ENCODE data around the gene SPINK4. TPM values are rescaled to one million over a fixed set of nuclear protein-coding genes. Genes with fewer than 3 reads are reported as not detected.

The SPINK4 gene
- total RNA-seq, 1 experiment from 2014 or later = not detected

DNA sequence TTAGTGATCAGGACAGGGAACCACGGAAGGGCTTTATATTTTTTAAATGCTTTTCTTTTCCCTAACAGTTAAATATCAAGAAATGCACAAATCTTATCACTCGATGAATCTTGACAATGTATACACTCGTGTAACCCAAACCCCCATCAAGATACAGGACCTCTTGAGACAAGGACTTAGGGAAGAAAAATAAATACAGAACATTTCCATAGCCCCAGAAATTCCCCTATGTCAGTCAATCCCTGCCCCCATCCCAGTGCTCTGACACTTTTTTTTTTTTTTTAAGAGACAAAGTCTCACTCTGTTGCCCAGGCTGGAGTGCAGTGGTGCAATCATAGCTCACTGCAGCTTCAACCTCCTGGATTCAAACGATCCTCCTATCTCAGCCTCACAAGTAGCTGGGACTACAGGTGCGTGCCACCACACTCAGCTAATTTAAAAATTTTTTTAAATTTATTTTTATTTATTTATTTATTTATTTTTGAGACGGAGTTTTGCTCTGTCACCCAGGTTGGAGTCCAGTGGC, 2.7 kb downstream of the SPINK4 start:
- H2BK15ac ChIP-seq (ENCODE audit: low read depth, low read length) = no peak overlapping the region
- no peak overlapping the region for H4K8ac ChIP-seq (replicated peaks; ENCODE audit: insufficient read length, low read depth, low read length)
- H3K9ac ChIP-seq (ENCODE audit: extremely low read depth, insufficient read length, low read length) = no peak overlapping the region
- no peaks in the 10 kb centered on the region for H3K79me1 ChIP-seq (ENCODE audit: insufficient read depth, low read depth, low read length, poor library complexity, severe bottlenecking)
- Mint-ChIP-seq H3K4me3 (no peak overlapping the region), H3K27ac (no peak overlapping the region), H3K27me3 (ENCODE audit: low read depth) (peaks cover 5% of the 10 kb centered on the region; the same call in 1 of the 2 replicates), H3K9me3 (no peaks in the 10 kb centered on the region), H3K36me3 (ENCODE audit: insufficient read depth in 1 of 3, low read depth in 3 of 3) (peaks cover 0 to 4% (median 2%) of the 10 kb centered on the region in 3 experiments; a peak in 1 of 7 replicates), H3K4me1 (no peaks in the 10 kb centered on the region; a peak in 1 of 4 replicates)
- no peaks in the 10 kb centered on the region; the same call in 1 of the 2 replicates for H3K79me2 ChIP-seq (ENCODE audit: insufficient read depth, low read length)
- H3K27ac ChIP-seq (ENCODE audit: insufficient read length, low read depth, low read length) = no peak overlapping the region
- H3K23ac ChIP-seq (ENCODE audit: insufficient read length, low read depth, low read length) = no peak overlapping the region
- TF ChIP-seq, protein P1, sequence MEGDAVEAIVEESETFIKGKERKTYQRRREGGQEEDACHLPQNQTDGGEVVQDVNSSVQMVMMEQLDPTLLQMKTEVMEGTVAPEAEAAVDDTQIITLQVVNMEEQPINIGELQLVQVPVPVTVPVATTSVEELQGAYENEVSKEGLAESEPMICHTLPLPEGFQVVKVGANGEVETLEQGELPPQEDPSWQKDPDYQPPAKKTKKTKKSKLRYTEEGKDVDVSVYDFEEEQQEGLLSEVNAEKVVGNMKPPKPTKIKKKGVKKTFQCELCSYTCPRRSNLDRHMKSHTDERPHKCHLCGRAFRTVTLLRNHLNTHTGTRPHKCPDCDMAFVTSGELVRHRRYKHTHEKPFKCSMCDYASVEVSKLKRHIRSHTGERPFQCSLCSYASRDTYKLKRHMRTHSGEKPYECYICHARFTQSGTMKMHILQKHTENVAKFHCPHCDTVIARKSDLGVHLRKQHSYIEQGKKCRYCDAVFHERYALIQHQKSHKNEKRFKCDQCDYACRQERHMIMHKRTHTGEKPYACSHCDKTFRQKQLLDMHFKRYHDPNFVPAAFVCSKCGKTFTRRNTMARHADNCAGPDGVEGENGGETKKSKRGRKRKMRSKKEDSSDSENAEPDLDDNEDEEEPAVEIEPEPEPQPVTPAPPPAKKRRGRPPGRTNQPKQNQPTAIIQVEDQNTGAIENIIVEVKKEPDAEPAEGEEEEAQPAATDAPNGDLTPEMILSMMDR (conservative IDR thresholded peaks at IDR 0.05) = no peak
- H3K27me3 ChIP-seq (ENCODE audit: insufficient read depth, low read length) = no peaks in the 10 kb centered on the region
- H2AK5ac ChIP-seq (ENCODE audit: insufficient read length, low read length) = no peak overlapping the region
- no peak overlapping the region for H3K4me2 ChIP-seq (ENCODE audit: insufficient read depth, insufficient read length, low read length)
- H3T11ph ChIP-seq (ENCODE audit: low read length) = no peak overlapping the region
- no peaks in the 10 kb centered on the region for H3K23me2 ChIP-seq (ENCODE audit: insufficient read length, low read depth, low read length, poor library complexity, severe bottlenecking)
- H3K4ac ChIP-seq (ENCODE audit: low read depth, low read length) = no peak overlapping the region
- H2AFZ ChIP-seq (ENCODE audit: low read length) = no peak overlapping the region
- H3K9me3 ChIP-seq (ENCODE audit: control insufficient read depth, low read depth, low read length) = no peaks in the 10 kb centered on the region
- H4K91ac ChIP-seq (ENCODE audit: insufficient read length, low read depth, low read length) = no peak overlapping the region
- no peak overlapping the region for H2BK12ac ChIP-seq (ENCODE audit: insufficient read length, low read depth, low read length)
- no peak overlapping the region for H2BK20ac ChIP-seq (ENCODE audit: low read depth, low read length, poor library complexity, severe bottlenecking)
- H3K4me1 ChIP-seq (ENCODE audit: insufficient read depth, low read length) = no peaks in the 10 kb centered on the region
- H4K20me1 ChIP-seq (ENCODE audit: control insufficient read depth, insufficient read depth, insufficient read length) = no peaks in the 10 kb centered on the region
- H3K14ac ChIP-seq (ENCODE audit: insufficient read depth, low read length) = no peak overlapping the region
- H3K56ac ChIP-seq (ENCODE audit: insufficient read length, low read depth, low read length) = no peak overlapping the region
- no peak overlapping the region for H2BK5ac ChIP-seq (ENCODE audit: insufficient read length, low read length)
- DNase-seq = no peak
- no peak overlapping the region for H2BK120ac ChIP-seq (ENCODE audit: low read depth, low read length, poor library complexity, severe bottlenecking)
- no peak overlapping the region for H3K18ac ChIP-seq (ENCODE audit: insufficient read length, low read depth, low read length)
- H4K5ac ChIP-seq (ENCODE audit: insufficient read length, low read depth, low read length) = no peak overlapping the region
- WGBS (ENCODE audit: extremely low coverage, insufficient read length, low lambda C conversion rate) = no CpG with 5 or more reads among the region's 6 CpGs
